ENCODE measurements around the gene FLNA. TPM values are rescaled to one million over a fixed set of nuclear protein-coding genes. Genes with fewer than 3 reads are reported as not detected.

Gene FLNA
- total and polyA plus RNA-seq, 2 of the 13 experiments (the other 11 are each of a cell fraction or from before 2014, with no cell fraction given): 83.4 to 174 TPM

DNA sequence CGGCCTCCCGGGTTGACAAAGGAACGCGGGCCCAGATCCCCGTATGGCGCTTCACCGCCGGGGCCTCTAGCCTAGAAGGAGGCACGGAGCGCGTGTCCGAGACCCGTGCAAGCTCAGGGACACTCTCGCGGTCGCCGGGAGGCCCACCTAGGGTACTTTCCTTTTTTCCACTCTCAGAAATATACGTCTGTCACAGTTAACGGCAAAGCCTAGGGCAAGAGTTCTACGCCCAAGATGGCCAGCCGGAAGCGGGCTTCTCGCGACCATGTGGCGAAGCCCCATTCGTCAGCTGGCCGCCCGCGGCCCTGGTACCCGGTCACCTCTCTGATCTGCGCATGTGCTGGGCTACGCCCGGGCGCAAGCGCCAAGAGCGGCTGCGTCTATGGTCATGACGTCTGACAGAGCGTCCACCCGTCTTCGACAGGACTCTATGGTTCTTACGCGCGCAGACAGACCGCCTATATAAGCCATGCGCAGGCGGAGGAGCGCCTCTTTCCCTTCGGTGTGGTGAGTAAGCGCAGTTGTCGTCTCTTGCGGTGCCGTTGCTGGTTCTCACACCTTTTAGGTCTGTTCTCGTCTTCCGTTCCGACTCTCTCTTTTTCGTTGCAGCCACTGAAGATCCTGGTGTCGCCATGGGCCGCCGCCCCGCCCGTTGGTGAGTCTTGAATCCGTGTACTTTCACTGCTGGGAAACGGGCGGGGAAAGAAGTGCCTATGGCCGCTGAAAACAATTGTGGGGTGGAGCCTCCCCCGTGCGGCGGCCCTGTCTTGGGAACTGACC is 23.6 kb upstream of the FLNA start, which contains the start of gene RPL10 (continued):
- peak; percentile 73 for TF ChIP-seq GATAD1 (CRISPR knock-in tag; IDR thresholded peaks at IDR 0.05)
- no peak; the same call in 1 of the 2 replicates for TF ChIP-seq HOXD1 (CRISPR knock-in tag; IDR thresholded peaks at IDR 0.05)
- TF ChIP-seq ZNF264 (CRISPR knock-in tag; IDR thresholded peaks at IDR 0.05): 0 out of 2 replicates have a peak, but pooled peaks have one; percentile 37
- TF ChIP-seq PHF21A (CRISPR knock-in tag; IDR thresholded peaks at IDR 0.05): 0 out of 2 replicates have a peak, but pooled peaks have one; percentile 9
- TF ChIP-seq NFYB (CRISPR knock-in tag; IDR thresholded peaks at IDR 0.05): peak; percentile 71
- 0 out of 2 replicates have a peak, but pooled peaks have one; percentile 56 for TF ChIP-seq ZNF572 (CRISPR knock-in tag; IDR thresholded peaks at IDR 0.05)
- no peak for TF ChIP-seq ZNF883 (CRISPR knock-in tag; IDR thresholded peaks at IDR 0.05; ENCODE audit: not compliant biosample characterization)
- TF ChIP-seq, protein P1, sequence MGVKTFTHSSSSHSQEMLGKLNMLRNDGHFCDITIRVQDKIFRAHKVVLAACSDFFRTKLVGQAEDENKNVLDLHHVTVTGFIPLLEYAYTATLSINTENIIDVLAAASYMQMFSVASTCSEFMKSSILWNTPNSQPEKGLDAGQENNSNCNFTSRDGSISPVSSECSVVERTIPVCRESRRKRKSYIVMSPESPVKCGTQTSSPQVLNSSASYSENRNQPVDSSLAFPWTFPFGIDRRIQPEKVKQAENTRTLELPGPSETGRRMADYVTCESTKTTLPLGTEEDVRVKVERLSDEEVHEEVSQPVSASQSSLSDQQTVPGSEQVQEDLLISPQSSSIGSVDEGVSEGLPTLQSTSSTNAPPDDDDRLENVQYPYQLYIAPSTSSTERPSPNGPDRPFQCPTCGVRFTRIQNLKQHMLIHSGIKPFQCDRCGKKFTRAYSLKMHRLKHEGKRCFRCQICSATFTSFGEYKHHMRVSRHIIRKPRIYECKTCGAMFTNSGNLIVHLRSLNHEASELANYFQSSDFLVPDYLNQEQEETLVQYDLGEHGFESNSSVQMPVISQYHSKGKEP (CRISPR knock-in tag; IDR thresholded peaks at IDR 0.05): peak; percentile 32; the same call in 1 of the 2 replicates
- TF ChIP-seq MTF1 (CRISPR knock-in tag; IDR thresholded peaks at IDR 0.05): no peak
- no peak for TF ChIP-seq ZNF615 (CRISPR knock-in tag; IDR thresholded peaks at IDR 0.05; ENCODE audit: borderline replicate concordance)
- 0 out of 2 replicates have a peak, but pooled peaks have one; percentile 43 for TF ChIP-seq TOE1 (CRISPR knock-in tag; IDR thresholded peaks at IDR 0.05)
- no peak for TF ChIP-seq ZNF253 (CRISPR knock-in tag; IDR thresholded peaks at IDR 0.05; ENCODE audit: borderline replicate concordance)
- TF ChIP-seq FOXA1 (IDR thresholded peaks at IDR 0.05): no peak
- no peak for TF ChIP-seq FOXA1 (CRISPR knock-in tag; IDR thresholded peaks at IDR 0.05)
- peak; percentile 73 for TF ChIP-seq ZNF331 (CRISPR knock-in tag; IDR thresholded peaks at IDR 0.05)
- TF ChIP-seq NR2F6 (IDR thresholded peaks at IDR 0.05): no peak
- TF ChIP-seq NR2F6 (CRISPR knock-in tag; IDR thresholded peaks at IDR 0.05): no peak
- TF ChIP-seq NCOR1 (IDR thresholded peaks at IDR 0.05; ENCODE audit: borderline replicate concordance, low read length): no peak
- 0 out of 2 replicates have a peak, but pooled peaks have one; percentile 26 for TF ChIP-seq AKAP8 (CRISPR knock-in tag; IDR thresholded peaks at IDR 0.05)
- TF ChIP-seq HMG20B (CRISPR knock-in tag; conservative IDR thresholded peaks at IDR 0.05): no peak
- no peak for TF ChIP-seq ZNF33A (CRISPR knock-in tag; IDR thresholded peaks at IDR 0.05; ENCODE audit: borderline replicate concordance)
- 0 out of 2 replicates have a peak, but pooled peaks have one; percentile 13 for TF ChIP-seq LBX2 (CRISPR knock-in tag; IDR thresholded peaks at IDR 0.05; ENCODE audit: borderline replicate concordance)
- TF ChIP-seq CC2D1A (CRISPR knock-in tag; IDR thresholded peaks at IDR 0.05): no peak
- no peak for TF ChIP-seq JARID2 (CRISPR knock-in tag; IDR thresholded peaks at IDR 0.05; ENCODE audit: insufficient replicate concordance)
- TF ChIP-seq SUZ12 (IDR thresholded peaks at IDR 0.05; ENCODE audit: low read depth, low read length): no peak
- TF ChIP-seq, protein P2, sequence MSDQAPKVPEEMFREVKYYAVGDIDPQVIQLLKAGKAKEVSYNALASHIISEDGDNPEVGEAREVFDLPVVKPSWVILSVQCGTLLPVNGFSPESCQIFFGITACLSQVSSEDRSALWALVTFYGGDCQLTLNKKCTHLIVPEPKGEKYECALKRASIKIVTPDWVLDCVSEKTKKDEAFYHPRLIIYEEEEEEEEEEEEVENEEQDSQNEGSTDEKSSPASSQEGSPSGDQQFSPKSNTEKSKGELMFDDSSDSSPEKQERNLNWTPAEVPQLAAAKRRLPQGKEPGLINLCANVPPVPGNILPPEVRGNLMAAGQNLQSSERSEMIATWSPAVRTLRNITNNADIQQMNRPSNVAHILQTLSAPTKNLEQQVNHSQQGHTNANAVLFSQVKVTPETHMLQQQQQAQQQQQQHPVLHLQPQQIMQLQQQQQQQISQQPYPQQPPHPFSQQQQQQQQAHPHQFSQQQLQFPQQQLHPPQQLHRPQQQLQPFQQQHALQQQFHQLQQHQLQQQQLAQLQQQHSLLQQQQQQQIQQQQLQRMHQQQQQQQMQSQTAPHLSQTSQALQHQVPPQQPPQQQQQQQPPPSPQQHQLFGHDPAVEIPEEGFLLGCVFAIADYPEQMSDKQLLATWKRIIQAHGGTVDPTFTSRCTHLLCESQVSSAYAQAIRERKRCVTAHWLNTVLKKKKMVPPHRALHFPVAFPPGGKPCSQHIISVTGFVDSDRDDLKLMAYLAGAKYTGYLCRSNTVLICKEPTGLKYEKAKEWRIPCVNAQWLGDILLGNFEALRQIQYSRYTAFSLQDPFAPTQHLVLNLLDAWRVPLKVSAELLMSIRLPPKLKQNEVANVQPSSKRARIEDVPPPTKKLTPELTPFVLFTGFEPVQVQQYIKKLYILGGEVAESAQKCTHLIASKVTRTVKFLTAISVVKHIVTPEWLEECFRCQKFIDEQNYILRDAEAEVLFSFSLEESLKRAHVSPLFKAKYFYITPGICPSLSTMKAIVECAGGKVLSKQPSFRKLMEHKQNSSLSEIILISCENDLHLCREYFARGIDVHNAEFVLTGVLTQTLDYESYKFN (CRISPR knock-in tag; conservative IDR thresholded peaks at IDR 0.05): no peak
- no peak for TF ChIP-seq KLF15 (CRISPR knock-in tag; IDR thresholded peaks at IDR 0.05; ENCODE audit: borderline replicate concordance)
- TF ChIP-seq HDAC2 (CRISPR knock-in tag; IDR thresholded peaks at IDR 0.05): no peak

All from HepG2 (cell line).